VCaP (cell line): ENCODE results near the gene LYZL4.
A peak's percentile ranks its signal among the peaks of the same experiment; 100 is the strongest.

Experiments used
- H3K27ac ChIP-seq: fragments of 450-650 bp; 2 replicates; pipeline ENCODE4 v1.5.1; 2017
- CTCF ChIP-seq: fragments of 450-650 bp; conservative IDR thresholded peaks from 2 replicates; pipeline ENCODE4 v1.5.1; 2017; ENCODE audit warnings: mild to moderate bottlenecking, moderate library complexity

The LYZL4 gene

GRCh38 chr3:42424911-42425310 lies 14.5 kb upstream of the LYZL4 start:
- peak overlapping the region; percentile 85 for H3K27ac ChIP-seq
- no peak for TF ChIP-seq CTCF

DNA sequence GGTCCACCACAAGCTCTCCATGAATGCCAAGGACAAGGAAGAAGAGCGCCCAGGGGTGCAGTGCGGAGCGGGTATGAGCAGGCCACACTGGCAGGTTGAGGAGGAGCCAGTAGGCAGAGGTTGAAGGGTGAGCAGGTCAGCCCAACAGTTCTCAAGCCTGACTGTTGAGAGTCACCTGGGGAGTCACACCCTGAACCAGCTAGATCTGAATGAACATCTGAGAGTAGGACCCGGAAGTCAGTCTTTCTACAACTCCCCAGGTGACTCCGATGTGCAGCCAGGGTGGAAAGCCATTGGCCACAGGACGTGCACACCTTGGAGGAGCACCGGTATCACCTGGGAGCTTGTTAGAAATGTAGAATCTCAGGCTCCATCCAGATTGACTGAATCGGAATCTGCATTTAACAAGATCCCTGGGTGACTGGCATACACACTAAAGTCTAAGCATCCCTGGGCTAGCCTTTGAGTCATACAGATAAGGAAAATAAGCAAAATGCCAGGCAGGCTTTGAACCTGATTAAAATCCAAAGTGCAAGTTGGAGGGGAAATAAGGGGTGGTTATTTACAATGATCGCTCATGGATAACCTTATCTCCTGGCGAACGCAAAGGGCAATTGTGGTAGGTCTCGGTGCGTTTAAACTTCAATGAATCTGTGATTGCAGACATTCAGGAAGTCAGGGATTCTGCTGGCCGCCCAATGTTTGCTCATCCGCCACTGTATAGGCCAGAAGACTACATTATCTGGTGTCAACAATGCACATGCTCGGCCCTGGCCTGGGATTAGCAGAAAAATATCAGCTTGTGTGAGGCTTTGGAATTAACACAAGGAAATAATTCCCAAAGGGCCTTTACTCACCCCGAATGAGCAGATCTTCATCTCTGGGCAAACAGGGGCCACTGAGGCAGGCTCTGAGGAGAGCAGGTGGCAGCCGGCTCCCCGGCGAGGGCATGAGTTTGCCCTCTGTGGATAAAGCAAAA lies 11.7 kb upstream of the LYZL4 start:
- TF ChIP-seq CTCF = no peak

DNA sequence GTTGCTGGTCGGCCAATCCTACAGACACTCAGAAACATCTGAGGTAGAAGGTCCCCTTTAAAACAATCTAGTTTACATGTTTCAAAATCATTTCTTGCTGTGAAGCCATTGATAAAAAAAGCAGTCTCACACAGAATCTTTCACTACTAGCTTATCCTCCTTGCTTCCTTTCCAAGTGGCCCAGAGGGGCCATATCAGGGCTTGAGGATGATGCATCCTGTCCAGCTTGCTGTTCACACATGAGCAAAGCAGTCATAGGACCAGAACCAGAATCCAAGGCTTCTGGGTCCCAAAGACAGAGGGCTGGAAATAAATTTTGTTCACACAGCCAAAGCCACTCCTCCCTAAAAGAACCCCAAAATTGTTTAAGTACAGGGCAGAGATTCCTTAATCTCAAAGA lies 9.2 kb upstream of the LYZL4 start:
- H3K27ac ChIP-seq = no peak overlapping the region
- no peak for TF ChIP-seq CTCF

More for the DNA sequence above, 11.7 kb upstream of the LYZL4 start:
- peak overlapping the region; percentile 85 for H3K27ac ChIP-seq

DNA sequence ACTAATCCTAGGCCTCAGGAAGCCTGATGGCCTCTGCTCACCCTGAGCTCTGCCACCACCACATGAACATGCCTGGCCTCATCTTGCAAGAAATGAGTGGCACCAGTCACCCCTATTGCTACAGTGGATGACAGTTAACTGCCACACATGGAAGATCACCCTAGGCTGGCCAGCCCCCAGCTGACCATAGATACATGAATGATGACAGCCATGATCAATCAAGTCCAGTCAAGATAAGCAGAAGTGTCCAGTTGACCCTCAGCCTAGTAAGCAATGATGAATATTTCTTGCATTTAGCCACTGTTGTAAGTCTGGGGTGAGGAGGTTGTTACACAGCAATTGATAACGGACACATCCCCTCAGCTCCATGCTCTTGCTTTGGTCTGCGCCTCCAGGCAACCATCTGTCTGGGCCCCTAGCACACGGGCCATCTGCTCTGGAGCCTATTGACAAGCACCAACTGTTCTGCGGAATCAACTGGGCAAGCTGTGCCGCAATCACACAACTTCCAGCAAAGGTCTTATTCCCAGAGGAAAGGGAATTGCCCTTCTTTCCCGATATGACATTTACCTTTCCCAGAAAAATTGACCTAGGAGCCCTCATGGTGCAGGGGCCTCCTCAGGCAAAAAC lies 2.2 kb upstream of the LYZL4 start:
- no peak for TF ChIP-seq CTCF
- no peak overlapping the region for H3K27ac ChIP-seq

GRCh38 chr3:42411429-42411828 lies 1.0 kb upstream of the LYZL4 start:
- H3K27ac ChIP-seq = no peak overlapping the region
- TF ChIP-seq CTCF = no peak

- no peak overlapping the region for H3K27ac ChIP-seq
- no peak for TF ChIP-seq CTCF
Measured at GRCh38 chr3:42408156-42408555, 2.3 kb downstream of the LYZL4 start.

- no peak for TF ChIP-seq CTCF
- no peak overlapping the region for H3K27ac ChIP-seq
Measured at GRCh38 chr3:42406727-42407450, 3.5 kb downstream of the LYZL4 start.
